Activated T-cell treated with anti-CD3 and anti-CD28 coated beads for 4 hours (primary cell): ENCODE measurements around the gene CTTNBP2.

ENCODE experiments used
- DNase-seq: peaks from one replicate; pipeline ENCODE4 v3.0.0-alpha.2; 2020

The CTTNBP2 gene

DNA sequence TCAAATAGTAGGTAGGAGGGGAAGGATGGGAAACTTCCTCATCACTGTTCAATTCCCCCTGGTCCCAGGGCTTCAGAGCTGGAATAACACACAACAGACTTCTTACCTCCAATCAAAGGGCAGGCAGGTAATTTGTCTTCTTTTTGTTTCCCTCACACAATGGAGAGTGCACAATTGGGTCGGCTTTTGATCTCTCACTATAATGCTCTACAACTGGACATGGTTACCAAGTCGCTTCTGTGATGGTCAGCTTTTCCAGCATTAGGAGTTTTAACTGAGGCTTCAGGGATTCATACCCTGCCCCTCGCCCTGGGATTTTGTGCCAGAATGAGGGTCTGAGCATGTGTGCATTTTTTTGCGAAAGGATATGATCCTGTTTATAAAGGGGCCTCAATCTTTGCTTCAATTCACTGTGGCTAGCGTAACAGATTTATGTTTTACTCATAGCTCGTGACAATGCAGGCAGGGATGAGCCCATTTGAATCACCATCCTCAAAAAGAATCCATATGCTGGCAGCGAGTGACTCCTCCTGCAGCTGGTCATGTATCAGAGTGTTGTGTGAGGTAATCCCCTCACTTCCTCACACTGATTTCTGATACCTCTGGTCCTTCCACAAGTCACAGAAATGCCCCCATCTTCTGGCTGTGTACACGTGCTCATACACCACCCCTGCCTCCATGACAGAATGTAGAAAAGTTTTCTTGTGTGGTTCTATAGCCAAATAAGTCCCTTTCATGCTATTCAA is 189.6 kb downstream of the CTTNBP2 start:
- DNase-seq: no peak

GRCh38 chr7:117682681-117683385 is 190.4 kb downstream of the CTTNBP2 start:
- no peak for DNase-seq

- DNase-seq: no peak
Measured at GRCh38 chr7:117679120-117679519, 194.1 kb downstream of the CTTNBP2 start.

DNA sequence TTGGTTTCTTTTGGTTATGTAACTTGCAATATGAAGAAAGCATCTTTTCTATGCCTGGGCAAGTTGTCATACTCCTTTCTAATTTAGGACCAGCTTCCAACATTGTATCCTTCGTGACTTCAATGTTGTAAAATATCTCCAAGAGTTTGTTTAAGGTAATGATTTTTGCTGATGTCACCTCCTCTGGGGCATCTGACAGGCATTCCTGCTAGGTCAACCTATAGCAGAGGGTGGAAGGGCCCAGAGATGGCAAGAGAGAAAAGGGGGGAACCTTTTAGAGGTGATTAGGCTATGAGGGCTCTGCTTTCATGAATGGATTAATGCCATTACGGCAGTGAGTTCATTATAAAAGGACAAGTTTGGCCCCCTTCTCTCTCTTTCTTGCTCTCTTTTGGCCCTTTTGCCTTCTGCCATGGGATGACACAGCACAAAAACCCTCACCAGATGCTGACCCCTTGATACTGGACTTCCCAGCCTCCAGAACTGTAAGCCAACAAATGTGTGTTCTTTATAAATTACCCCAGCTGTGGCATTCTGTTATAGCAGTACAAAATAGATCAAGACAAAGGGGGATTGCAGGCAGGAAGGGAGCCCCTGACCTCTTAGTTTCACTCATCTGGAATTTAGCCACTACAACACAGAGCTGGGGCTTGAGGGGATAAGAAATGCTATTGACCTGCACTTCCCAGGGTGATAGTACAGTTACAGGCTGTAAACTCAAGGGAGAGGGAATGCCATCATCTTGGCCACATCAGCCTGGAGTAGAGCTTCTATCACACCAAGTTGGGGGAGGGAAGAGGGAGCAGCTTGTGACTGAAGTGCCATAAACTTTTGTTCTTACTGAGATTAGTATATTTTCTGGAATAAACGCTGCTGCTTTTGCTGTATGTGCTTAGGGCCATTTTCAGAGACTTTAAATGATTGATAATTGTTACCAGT is 197.5 kb downstream of the CTTNBP2 start:
- no peak for DNase-seq

GRCh38 chr7:117674617-117675016 is 198.6 kb downstream of the CTTNBP2 start:
- DNase-seq: no peak

GRCh38 chr7:117673839-117674238 is 199.4 kb downstream of the CTTNBP2 start:
- no peak for DNase-seq

DNA sequence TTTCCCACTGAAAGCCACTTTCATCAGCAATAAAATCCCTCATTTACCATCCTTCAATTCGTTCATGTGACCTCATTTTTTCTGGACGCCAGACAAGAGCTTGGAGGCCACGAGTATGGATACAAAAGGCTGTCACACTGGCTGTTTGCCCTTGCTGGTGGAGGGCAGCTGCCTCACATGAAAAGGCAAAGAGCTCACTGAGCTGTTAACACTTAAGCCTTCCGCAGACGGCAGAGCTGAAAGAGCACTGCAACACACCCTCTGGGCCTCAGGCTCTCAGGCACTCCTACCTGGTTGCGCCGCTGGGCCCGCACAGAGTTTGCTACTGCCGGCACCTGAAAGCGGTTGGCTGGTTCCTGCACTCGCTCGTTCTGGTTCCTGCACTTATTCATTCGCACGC is 199.9 kb downstream of the CTTNBP2 start:
- DNase-seq: no peak

DNA sequence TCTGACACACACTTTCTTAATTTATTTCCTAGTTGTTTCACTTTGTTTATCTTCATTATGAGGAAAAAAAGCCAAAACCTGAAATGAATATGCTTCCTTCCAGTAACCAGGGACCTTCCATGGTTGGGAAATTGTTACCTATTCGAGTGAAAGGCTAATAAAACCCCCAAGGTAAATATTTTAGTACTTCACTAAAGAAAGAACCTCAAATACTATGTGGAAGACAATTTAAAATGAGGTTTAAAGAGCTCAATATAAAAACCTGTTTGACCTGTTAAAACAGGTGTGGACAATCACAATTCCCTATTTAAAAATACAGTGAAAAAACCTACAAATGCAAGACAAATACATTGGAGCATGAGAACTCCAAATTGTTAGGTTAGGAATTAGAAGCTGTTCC is 200.8 kb downstream of the CTTNBP2 start:
- DNase-seq: no peak

- DNase-seq: no peak
Measured at GRCh38 chr7:117669818-117670217, 203.4 kb downstream of the CTTNBP2 start.

DNA sequence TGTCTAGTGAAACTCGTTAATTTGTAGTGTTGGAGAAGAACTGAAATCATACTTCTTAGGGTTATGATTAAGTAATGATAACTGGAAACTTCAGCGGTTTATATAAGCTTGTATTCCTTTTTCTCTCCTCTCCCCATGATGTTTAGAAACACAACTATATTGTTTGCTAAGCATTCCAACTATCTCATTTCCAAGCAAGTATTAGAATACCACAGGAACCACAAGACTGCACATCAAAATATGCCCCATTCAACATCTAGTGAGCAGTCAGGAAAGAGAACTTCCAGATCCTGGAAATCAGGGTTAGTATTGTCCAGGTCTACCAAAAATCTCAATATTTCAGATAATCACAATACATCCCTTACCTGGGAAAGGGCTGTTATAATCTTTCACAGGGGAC is 205.8 kb downstream of the CTTNBP2 start:
- no peak for DNase-seq

GRCh38 chr7:117666689-117667088 is 206.6 kb downstream of the CTTNBP2 start:
- no peak for DNase-seq

DNA sequence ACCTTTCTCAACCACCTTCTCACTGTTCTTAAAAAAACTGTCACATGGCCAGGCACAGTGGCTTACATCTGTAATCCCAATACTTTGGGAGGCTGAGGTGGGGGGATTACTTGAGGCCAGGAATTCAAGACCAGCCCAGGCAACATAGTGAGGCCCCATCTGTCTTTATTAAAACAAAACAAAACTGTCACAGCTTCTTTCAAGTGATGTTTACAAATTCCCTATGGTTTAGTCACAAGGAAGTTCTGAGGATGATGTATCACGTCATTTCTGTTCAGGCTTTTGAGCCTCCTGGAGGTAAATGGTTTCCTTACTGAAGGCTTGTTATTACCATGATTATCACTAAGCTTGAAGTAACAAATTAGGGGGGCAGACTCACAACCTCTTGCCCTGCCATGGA is 207.2 kb downstream of the CTTNBP2 start:
- no peak for DNase-seq

DNA sequence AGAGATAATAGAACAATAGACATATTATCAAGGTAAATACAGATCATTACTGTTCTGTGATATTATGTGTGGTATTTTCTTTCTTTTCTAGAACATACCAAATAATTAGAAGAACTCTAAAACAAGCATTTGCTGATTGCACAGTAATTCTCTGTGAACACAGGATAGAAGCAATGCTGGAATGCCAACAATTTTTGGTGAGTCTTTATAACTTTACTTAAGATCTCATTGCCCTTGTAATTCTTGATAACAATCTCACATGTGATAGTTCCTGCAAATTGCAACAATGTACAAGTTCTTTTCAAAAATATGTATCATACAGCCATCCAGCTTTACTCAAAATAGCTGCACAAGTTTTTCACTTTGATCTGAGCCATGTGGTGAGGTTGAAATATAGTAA is 207.9 kb downstream of the CTTNBP2 start:
- DNase-seq: no peak

GRCh38 chr7:117664047-117664446 is 209.2 kb downstream of the CTTNBP2 start:
- no peak for DNase-seq

DNA sequence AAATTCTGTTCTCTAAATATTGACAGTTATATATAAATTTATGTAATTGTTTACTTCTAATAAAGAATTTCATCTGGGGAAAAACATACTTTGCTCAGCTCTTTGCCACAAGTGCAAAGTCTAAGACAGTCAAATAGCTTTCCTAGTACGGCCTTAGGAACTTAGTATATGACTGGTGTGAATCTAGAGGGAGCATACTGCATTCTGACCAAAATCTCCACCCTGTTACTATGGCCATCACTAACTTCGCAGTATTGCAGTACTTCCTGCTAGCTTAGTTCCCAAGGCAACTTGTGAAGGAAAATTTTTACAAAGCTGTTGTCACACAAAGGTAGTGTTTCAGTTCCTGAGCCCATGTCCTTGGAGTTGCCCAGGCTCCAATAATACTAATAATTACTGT is 211.9 kb downstream of the CTTNBP2 start:
- no peak for DNase-seq
